Measurements from ENCODE around the gene SYNJ1.
"Not testable (repeated sequence)": the region's sequence is repeated elsewhere in the genome, so short reads cannot be mapped to it uniquely, and the experiment has no call there.

Gene SYNJ1

GRCh38 chr21:32710069-32710784 lies 17.6 kb downstream of the SYNJ1 start:
- no peak for TF ChIP-seq CTCF (IDR thresholded peaks at IDR 0.05; ENCODE audit: low read depth, low read length)
- no peak overlapping the region for H3K4me3 ChIP-seq (ENCODE audit: low read depth, low read length)

- no peak for TF ChIP-seq CTCF (IDR thresholded peaks at IDR 0.05; ENCODE audit: low read depth, low read length)
- H3K4me3 ChIP-seq (ENCODE audit: low read depth, low read length), result no peak overlapping the region
Observed at GRCh38 chr21:32708069-32708468, 19.7 kb downstream of the SYNJ1 start.

- H3K4me3 ChIP-seq (ENCODE audit: low read depth, low read length), result no peak overlapping the region
- no peak for TF ChIP-seq CTCF (IDR thresholded peaks at IDR 0.05; ENCODE audit: low read depth, low read length)
Observed at GRCh38 chr21:32705901-32706300, 21.9 kb downstream of the SYNJ1 start.

GRCh38 chr21:32705139-32705538 lies 22.7 kb downstream of the SYNJ1 start:
- no peak overlapping the region for H3K4me3 ChIP-seq (ENCODE audit: low read depth, low read length)
- TF ChIP-seq CTCF (IDR thresholded peaks at IDR 0.05; ENCODE audit: low read depth, low read length), result no peak

- no peak overlapping the region for H3K4me3 ChIP-seq (ENCODE audit: low read depth, low read length)
- TF ChIP-seq CTCF (IDR thresholded peaks at IDR 0.05; ENCODE audit: low read depth, low read length), result no peak
Observed at GRCh38 chr21:32702702-32703101, 25.1 kb downstream of the SYNJ1 start.

GRCh38 chr21:32698971-32699693 lies 28.7 kb downstream of the SYNJ1 start:
- H3K4me3 ChIP-seq (ENCODE audit: low read depth, low read length), result no peak overlapping the region
- TF ChIP-seq CTCF (IDR thresholded peaks at IDR 0.05; ENCODE audit: low read depth, low read length), result no peak

GRCh38 chr21:32698286-32698685 lies 29.5 kb downstream of the SYNJ1 start:
- no peak overlapping the region for H3K4me3 ChIP-seq (ENCODE audit: low read depth, low read length)
- TF ChIP-seq CTCF (IDR thresholded peaks at IDR 0.05; ENCODE audit: low read depth, low read length), result no peak

GRCh38 chr21:32695482-32695881 lies 32.3 kb downstream of the SYNJ1 start:
- H3K4me3 ChIP-seq (ENCODE audit: low read depth, low read length), result not testable (repeated sequence)

All from WI38 (cell line).